ENCODE data around the gene ZYG11B.
"Not testable (repeated sequence)": the region's sequence is repeated elsewhere in the genome, so short reads cannot be mapped to it uniquely, and the experiment has no call there.

ZYG11B gene

GRCh38 chr1:52759908-52760307 is 33.7 kb downstream of the ZYG11B start:
- no peak for DNase-seq

- no peak for DNase-seq
Measured at GRCh38 chr1:52767596-52768280, 41.5 kb downstream of the ZYG11B start.

- no peak for DNase-seq
Measured at GRCh38 chr1:52769346-52770033, 43.2 kb downstream of the ZYG11B start.

- no peak for DNase-seq
Measured at GRCh38 chr1:52771384-52771783, 45.1 kb downstream of the ZYG11B start.

GRCh38 chr1:52786148-52786547 is 59.9 kb downstream of the ZYG11B start:
- DNase-seq = no peak

- not testable (repeated sequence) for DNase-seq
Measured at GRCh38 chr1:52790429-52790828, 64.2 kb downstream of the ZYG11B start.

GRCh38 chr1:52792036-52792435 is 65.8 kb downstream of the ZYG11B start:
- no peak for DNase-seq

GRCh38 chr1:52793717-52794116 is 67.5 kb downstream of the ZYG11B start:
- DNase-seq = not testable (repeated sequence)

- no peak for DNase-seq
Measured at GRCh38 chr1:52795464-52795863, 69.2 kb downstream of the ZYG11B start.

- DNase-seq = no peak
Measured at GRCh38 chr1:52798331-52798730, 72.1 kb downstream of the ZYG11B start.

GRCh38 chr1:52801011-52801410 is 74.8 kb downstream of the ZYG11B start:
- DNase-seq = no peak

GRCh38 chr1:52804083-52804482 is 77.8 kb downstream of the ZYG11B start:
- DNase-seq = not testable (repeated sequence)

GRCh38 chr1:52814465-52814864 is 88.2 kb downstream of the ZYG11B start:
- no peak for DNase-seq

GRCh38 chr1:52820830-52821229 is 94.6 kb downstream of the ZYG11B start:
- DNase-seq = not testable (repeated sequence)

GRCh38 chr1:52825868-52826267 is 99.6 kb downstream of the ZYG11B start:
- DNase-seq = no peak

- DNase-seq = no peak
Measured at GRCh38 chr1:52834798-52835197, 108.5 kb downstream of the ZYG11B start.

- DNase-seq = no peak
Measured at GRCh38 chr1:52836035-52836434, 109.8 kb downstream of the ZYG11B start.

GRCh38 chr1:52839175-52839574 is 112.9 kb downstream of the ZYG11B start:
- not testable (repeated sequence) for DNase-seq

- peak; percentile 25 for DNase-seq
Measured at GRCh38 chr1:52842643-52843310, 116.5 kb downstream of the ZYG11B start, which contains the start of gene ZYG11A. TSS of gene ZYG11A (plus strand) at chr1:52842760. CDS start at chr1:52842884, 124 bp downstream.

- not testable (repeated sequence) for DNase-seq
Measured at GRCh38 chr1:52845119-52845518, 118.9 kb downstream of the ZYG11B start.

GRCh38 chr1:52848423-52848822 is 122.2 kb downstream of the ZYG11B start:
- no peak for DNase-seq

- DNase-seq = no peak
Measured at GRCh38 chr1:52850951-52851350, 124.7 kb downstream of the ZYG11B start.

GRCh38 chr1:52852854-52853253 is 126.6 kb downstream of the ZYG11B start:
- DNase-seq = no peak

GRCh38 chr1:52855584-52855983 is 129.3 kb downstream of the ZYG11B start:
- DNase-seq = no peak
